Measurements from ENCODE around the gene BUD13.
A peak's percentile ranks its signal among the peaks of the same experiment; 100 is the strongest.

BUD13 gene

GRCh38 chr11:116742104-116742503, 30.7 kb downstream of the BUD13 start:
- no peak for DNase-seq

GRCh38 chr11:116740741-116741140, 32.0 kb downstream of the BUD13 start:
- DNase-seq, result no peak

GRCh38 chr11:116738975-116739374, 33.8 kb downstream of the BUD13 start:
- DNase-seq, result no peak

GRCh38 chr11:116736763-116737162, 36.0 kb downstream of the BUD13 start:
- DNase-seq, result peak; percentile 35

- DNase-seq, result no peak
Observed at GRCh38 chr11:116733969-116734508, 38.7 kb downstream of the BUD13 start.

GRCh38 chr11:116733043-116733755, 39.6 kb downstream of the BUD13 start:
- no peak for DNase-seq

GRCh38 chr11:116732271-116733042, 40.3 kb downstream of the BUD13 start:
- DNase-seq, result peak; percentile 73

GRCh38 chr11:116731821-116732220, 41.0 kb downstream of the BUD13 start:
- no peak for DNase-seq

- DNase-seq, result no peak
Observed at GRCh38 chr11:116731097-116731761, 41.6 kb downstream of the BUD13 start.

GRCh38 chr11:116730601-116731000, 42.2 kb downstream of the BUD13 start:
- no peak for DNase-seq

GRCh38 chr11:116730241-116730561, 42.6 kb downstream of the BUD13 start:
- DNase-seq, result no peak

GRCh38 chr11:116729501-116730240, 43.1 kb downstream of the BUD13 start:
- no peak for DNase-seq

GRCh38 chr11:116727990-116728389, 44.8 kb downstream of the BUD13 start:
- no peak for DNase-seq

- peak; percentile 45 for DNase-seq
Observed at GRCh38 chr11:116725434-116726221, 47.2 kb downstream of the BUD13 start.

GRCh38 chr11:116724813-116725212, 48.0 kb downstream of the BUD13 start:
- DNase-seq, result no peak

GRCh38 chr11:116723511-116723910, 49.3 kb downstream of the BUD13 start:
- no peak for DNase-seq

GRCh38 chr11:116721988-116722387, 50.8 kb downstream of the BUD13 start:
- DNase-seq, result no peak

GRCh38 chr11:116720895-116721294, 51.9 kb downstream of the BUD13 start:
- no peak for DNase-seq

GRCh38 chr11:116718955-116719501, 53.8 kb downstream of the BUD13 start:
- no peak for DNase-seq

GRCh38 chr11:116716621-116717020, 56.2 kb downstream of the BUD13 start:
- no peak for DNase-seq

- no peak for DNase-seq
Observed at GRCh38 chr11:116715383-116715782, 57.4 kb downstream of the BUD13 start.

- DNase-seq, result no peak
Observed at GRCh38 chr11:116714902-116715301, 57.9 kb downstream of the BUD13 start.
